GM06990 (cell line): ENCODE data around the gene CLEC19A.

Experiments used
- DNase-seq: peaks from one replicate; pipeline ENCODE4 v3.0.0-alpha.2; 2011; ENCODE audit not compliant: insufficient read length; ENCODE audit errors: extremely low read depth
- H3K27me3 ChIP-seq: replicated peaks from 2 replicates; pipeline ENCODE4 v1.6.0; 2011; ENCODE audit warnings: low read length; ENCODE audit not compliant: control insufficient read depth, insufficient read depth
- H3K36me3 ChIP-seq: 2 replicates; pipeline ENCODE4 v1.5.1; 2011; ENCODE audit warnings: low read length; ENCODE audit not compliant: control insufficient read depth, insufficient read depth
- H3K4me3 ChIP-seq: replicated peaks from 2 replicates; pipeline ENCODE4 v1.5.1; 2011; ENCODE audit warnings: low read depth, mild to moderate bottlenecking, control low read depth, low read length
- CTCF ChIP-seq: IDR thresholded peaks from 2 replicates; pipeline ENCODE4 v1.5.1; 2011; ENCODE audit warnings: low read length, control low read depth, mild to moderate bottlenecking, inconsistent platforms; ENCODE audit not compliant: insufficient read depth, poor library complexity, severe bottlenecking

CLEC19A gene

GRCh38 chr16:19274165-19274797 is 11.2 kb upstream of the CLEC19A start:
- H3K4me3 ChIP-seq: no peak overlapping the region
- no peak for DNase-seq
- H3K36me3 ChIP-seq: no peaks in the 10 kb centered on the region
- no peak for TF ChIP-seq CTCF
- no peaks in the 10 kb centered on the region for H3K27me3 ChIP-seq

- no peak for TF ChIP-seq CTCF
- H3K27me3 ChIP-seq: no peaks in the 10 kb centered on the region
- H3K4me3 ChIP-seq: no peak overlapping the region
- no peaks in the 10 kb centered on the region; the same call in 1 of the 2 replicates for H3K36me3 ChIP-seq
- no peak for DNase-seq
Observed at GRCh38 chr16:19278403-19278802, 7.1 kb upstream of the CLEC19A start.

GRCh38 chr16:19281246-19281645 is 4.3 kb upstream of the CLEC19A start:
- Histone ChIP-seq H3K36me3 (no peaks in the 10 kb centered on the region; the same call in 1 of the 2 replicates), H3K27me3 (no peaks in the 10 kb centered on the region; the same call in 1 of the 2 replicates), H3K4me3 (no peak overlapping the region)
- no peak for TF ChIP-seq CTCF
- no peak for DNase-seq

- no peak for DNase-seq
- no peak for TF ChIP-seq CTCF
- Histone ChIP-seq H3K4me3 (no peak overlapping the region), H3K36me3 (no peaks in the 10 kb centered on the region; the same call in 1 of the 2 replicates), H3K27me3 (no peaks in the 10 kb centered on the region; the same call in 1 of the 2 replicates)
Observed at GRCh38 chr16:19282101-19282500, 3.4 kb upstream of the CLEC19A start.

- DNase-seq: no peak
Observed at GRCh38 chr16:19283637-19284036, 1.9 kb upstream of the CLEC19A start.

More at GRCh38 chr16:19283637-19284036, 1.9 kb upstream of the CLEC19A start:
- Histone ChIP-seq H3K4me3 (no peak overlapping the region), H3K27me3 (no peaks in the 10 kb centered on the region; the same call in 1 of the 2 replicates), H3K36me3 (no peaks in the 10 kb centered on the region; the same call in 1 of the 2 replicates)
- TF ChIP-seq CTCF: no peak
